PC-3 (cell line): Measurements from ENCODE around the gene OR10A5. TPM values are rescaled to one million over a fixed set of nuclear protein-coding genes. Genes with fewer than 3 reads are reported as not detected.
"Not testable (repeated sequence)": the region's sequence is repeated elsewhere in the genome, so short reads cannot be mapped to it uniquely, and the experiment has no call there.

ENCODE experiments used
- ATAC-seq: fragments of 200-7000 bp; cut with Tn5 transposase; 2 replicates; pipeline ENCODE4 v1.9.1; 2020; ENCODE audit warnings: mild to moderate bottlenecking, moderate library complexity
- BruUV-seq: library from RNA; stranded (reverse); fragments of 400-500 nt; replicated peaks from 2 replicates; lab custom pipeline; 2021; lab: Mats Ljungman, UMichigan
- CTCF ChIA-PET: fragments of 300-600 bp; sonication (Branson Sonifier 250); formaldehyde crosslinking; loops from one replicate; lab custom pipeline; 2022; ENCODE audit warnings: antibody characterized with exemption; lab: Charles Lee
- POLR2A ChIA-PET: fragments of 300-600 bp; sonication (Branson Sonifier 250); formaldehyde crosslinking; loops from one replicate; lab custom pipeline; 2022; ENCODE audit warnings: antibody characterized with exemption; ENCODE audit not compliant: unreplicated experiment; lab: Charles Lee
- DNase-seq: peaks from one replicate; pipeline ENCODE4 v3.0.0-alpha.2; 2015
- H2AFZ ChIP-seq: fragments of 300-600 bp; sonication (generic); 2 replicates; pipeline ENCODE4 v1.6.0; 2016; ENCODE audit warnings: antibody characterized with exemption, low read length
- H3F3A ChIP-seq: fragments of 300-600 bp; sonication (generic); one replicate; pipeline ENCODE4 v1.6.0; 2017; ENCODE audit warnings: antibody characterized with exemption, low read length, control low read depth, mild to moderate bottlenecking; ENCODE audit not compliant: unreplicated experiment
- H3K27ac ChIP-seq: fragments of 300-600 bp; sonication (generic); 2 replicates; pipeline ENCODE4 v1.5.1; 2016; ENCODE audit warnings: mild to moderate bottlenecking, low read length
- H3K27me3 ChIP-seq: fragments of 300-600 bp; sonication (generic); 2 replicates; pipeline ENCODE4 v1.6.1; 2016; ENCODE audit warnings: low read length, mixed read lengths
- H3K36me3 ChIP-seq: fragments of 300-600 bp; sonication (generic); 2 replicates; pipeline ENCODE4 v1.6.1; 2016; ENCODE audit warnings: low read depth, mixed run types, low read length, mixed read lengths
- H3K4me1 ChIP-seq: fragments of 300-600 bp; sonication (generic); 2 replicates; pipeline ENCODE4 v1.5.1; 2016; ENCODE audit warnings: low read length; ENCODE audit not compliant: insufficient read depth
- H3K4me2 ChIP-seq: fragments of 300-600 bp; sonication (generic); 2 replicates; pipeline ENCODE4 v1.6.0; 2016; ENCODE audit warnings: low read length
- H3K4me3 ChIP-seq: fragments of 300-600 bp; sonication (generic); 2 replicates; pipeline ENCODE4 v1.5.1; 2016; ENCODE audit warnings: mild to moderate bottlenecking, low read length, mixed read lengths
- H3K79me2 ChIP-seq: fragments of 300-600 bp; sonication (generic); 2 replicates; pipeline ENCODE4 v1.6.1; 2017; ENCODE audit warnings: low read length, mixed read lengths
- H3K9ac ChIP-seq: fragments of 300-600 bp; sonication (generic); 2 replicates; pipeline ENCODE4 v1.6.0; 2016; ENCODE audit warnings: mild to moderate bottlenecking, low read length
- H3K9me2 ChIP-seq: fragments of 300-600 bp; sonication (generic); replicated peaks from 2 replicates; pipeline ENCODE4 v1.6.1; 2016; ENCODE audit warnings: mixed run types, low read length, mixed read lengths
- H3K9me3 ChIP-seq: fragments of 300-600 bp; sonication (generic); 2 replicates; pipeline ENCODE4 v1.6.1; 2016; ENCODE audit warnings: low read length, mixed read lengths
- H4K20me1 ChIP-seq: fragments of 300-600 bp; sonication (generic); 2 replicates; pipeline ENCODE4 v1.6.1; 2016; ENCODE audit warnings: low read length, mixed read lengths
- CTCF ChIP-seq: fragments of 300-600 bp; sonication (generic); conservative IDR thresholded peaks from 2 replicates; pipeline ENCODE4 v1.5.1; 2017; ENCODE audit warnings: antibody characterized with exemption, low read depth, mild to moderate bottlenecking, low read length
- EZH2 ChIP-seq: fragments of 300-600 bp; sonication (generic); IDR thresholded peaks from one replicate; pipeline ENCODE4 v1.6.1; 2017; ENCODE audit warnings: antibody characterized with exemption, mild to moderate bottlenecking, low read length; ENCODE audit not compliant: unreplicated experiment
- EZH2phosphoT487 ChIP-seq: fragments of 300-600 bp; sonication (generic); IDR thresholded peaks from 2 replicates; pipeline ENCODE4 v1.6.1; 2018; ENCODE audit warnings: mild to moderate bottlenecking, antibody characterized with exemption, low read length, borderline replicate concordance
- intact Hi-C: fragments of 100-400 bp; cut with micrococcal nuclease; formaldehyde crosslinking; loops from 2 replicates; pipeline ENCODE4 v1.9.0; 2023
- total RNA-seq: library from RNA; depleted of rRNA; stranded (reverse); fragments of >200 nt; gene quantifications from 2 replicates; pipeline ENCODE4 v1.2.3, GENCODE V29; 2014

OR10A5 gene
- total RNA-seq, 1 experiment from 2014 or later: not detected

- no TSS peak for BruUV-seq
- no peaks in the 10 kb centered on the region for H3K79me2 ChIP-seq
- CTCF ChIA-PET: no interaction called here
- peaks cover 10% of the 10 kb centered on the region; the same call in 1 of the 2 replicates for H3K27me3 ChIP-seq
- H3K36me3 ChIP-seq: no peaks in the 10 kb centered on the region
- H3K4me1 ChIP-seq: no peaks in the 10 kb centered on the region
- no peak overlapping the region for H3K9ac ChIP-seq
- H3K27ac ChIP-seq: no peak overlapping the region
- no peak overlapping the region for H3K4me3 ChIP-seq
- no peak for ATAC-seq
- H2AFZ ChIP-seq: no peak overlapping the region
- H3K9me3 ChIP-seq: no peaks in the 10 kb centered on the region
- no peaks in the 10 kb centered on the region for H4K20me1 ChIP-seq
- POLR2A ChIA-PET: no interaction called here
- no peak for DNase-seq
- H3K4me2 ChIP-seq: no peak overlapping the region
- no peak for TF ChIP-seq EZH2phosphoT487
- no peak for TF ChIP-seq EZH2
- TF ChIP-seq CTCF: no peak
- no peaks in the 10 kb centered on the region for H3F3A ChIP-seq
- intact Hi-C loops: no loop called here
- H3K9me2 ChIP-seq: no peaks in the 10 kb centered on the region
Measured at GRCh38 chr11:6876914-6877313, 31.4 kb downstream of the OR10A5 start.

GRCh38 chr11:6882751-6883150 is 37.3 kb downstream of the OR10A5 start:
- TF ChIP-seq CTCF (no peak), EZH2 (no peak), EZH2phosphoT487 (no peak)
- CTCF ChIA-PET: no interaction called here
- intact Hi-C loops: no loop called here
- Histone ChIP-seq H3K79me2 (no peaks in the 10 kb centered on the region), H2AFZ (no peak overlapping the region), H3K9me2 (no peaks in the 10 kb centered on the region), H3K9me3 (no peaks in the 10 kb centered on the region), H3K4me2 (no peak overlapping the region), H4K20me1 (no peaks in the 10 kb centered on the region), H3K9ac (no peak overlapping the region), H3K4me3 (no peak overlapping the region), H3K4me1 (no peaks in the 10 kb centered on the region), H3K27ac (no peak overlapping the region), H3K27me3 (peaks cover 16% of the 10 kb centered on the region), H3K36me3 (no peaks in the 10 kb centered on the region), H3F3A (no peaks in the 10 kb centered on the region)
- POLR2A ChIA-PET: no interaction called here
- DNase-seq: no peak
- BruUV-seq: no TSS peak
- ATAC-seq: no peak

GRCh38 chr11:6887711-6888110 is 42.2 kb downstream of the OR10A5 start:
- H3K4me3 ChIP-seq, POLR2A ChIA-PET, CTCF ChIA-PET, H3K9ac ChIP-seq, ATAC-seq, intact Hi-C loops, BruUV-seq, H3K4me2 ChIP-seq, H3K9me3 ChIP-seq, H3K9me2 ChIP-seq, DNase-seq, H2AFZ ChIP-seq, H3F3A ChIP-seq, H3K79me2 ChIP-seq, H3K36me3 ChIP-seq, H3K27ac ChIP-seq, H4K20me1 ChIP-seq, H3K4me1 ChIP-seq, H3K27me3 ChIP-seq: not testable (repeated sequence)
